Upper lobe of left lung (tissue), 6 donors: ENCODE results near the gene RHBG. TPM values are rescaled to one million over a fixed set of nuclear protein-coding genes. Genes with fewer than 3 reads are reported as not detected.

Experiments used
- ATAC-seq, 2 donors: fragments of 200-7000 bp; cut with Tn5 transposase; one replicate each; pipeline ENCODE4 v1.9.1; 2022; ENCODE audit warnings: mild to moderate bottlenecking in 2 of 2, moderate library complexity in 2 of 2; ENCODE audit not compliant: low FRiP score in 2 of 2
- DNase-seq, 2 donors: peaks; one replicate each; pipeline ENCODE4 v3.0.0-alpha.2; 2019 to 2020
- H3K27ac ChIP-seq, 4 donors: fragments of 200-600 bp; sonication (generic); one replicate each; pipeline ENCODE4 v1.5.1; 2016 to 2019
- H3K27me3 ChIP-seq, 4 donors: fragments of 200-600 bp; sonication (generic); one replicate each; pipeline ENCODE4 v1.5.1; 2017 to 2019
- H3K36me3 ChIP-seq, 4 donors: fragments of 200-600 bp; sonication (generic); one replicate each; pipeline ENCODE4 v1.5.1; 2016 to 2019
- H3K4me1 ChIP-seq, 4 donors: fragments of 200-600 bp; sonication (generic); one replicate each; pipeline ENCODE4 v1.5.1; 2018 to 2019
- H3K4me3 ChIP-seq, 4 donors: fragments of 200-600 bp; sonication (generic); one replicate each; pipeline ENCODE4 v1.5.1; 2017 to 2019; ENCODE audit warnings: mild to moderate bottlenecking in 2 of 4, moderate library complexity in 1 of 4
- H3K9me3 ChIP-seq, 4 donors: fragments of 200-600 bp; sonication (generic); one replicate each; pipeline ENCODE4 v1.5.1; 2018 to 2019
- EP300 ChIP-seq, 4 donors: sonication (generic); formaldehyde crosslinking; IDR thresholded peaks; one replicate each; pipeline ENCODE4 v1.5.1; 2017; ENCODE audit warnings: antibody characterized with exemption in 4 of 4, control low read depth in 2 of 4
- POLR2A ChIP-seq, 4 donors: fragments of 450-650 bp; IDR thresholded peaks; one replicate each; pipeline ENCODE4 v1.5.1; 2016 to 2017; ENCODE audit warnings: antibody characterized with exemption in 4 of 4, mild to moderate bottlenecking in 2 of 4
- POLR2AphosphoS5 ChIP-seq, 2 donors: sonication (generic); formaldehyde crosslinking; IDR thresholded peaks; one replicate each; pipeline ENCODE4 v1.5.1; 2017; ENCODE audit warnings: antibody characterized with exemption in 2 of 2
- WGBS, 2 donors: methylation state at CpG; one replicate each; pipeline ENCODE4 v1.1.5; 2017 to 2018; 5-methylcytosine and 5-hydroxymethylcytosine counted together
- total RNA-seq, 6 donors: library from RNA; depleted of rRNA in 4 of 6; stranded (reverse); fragments of >200 nt in 4 of 6; gene quantifications; one replicate each; pipeline versions ENCODE4 v1.1.0 to v1.2.1, GENCODE V29; 2016 to 2021
- TF ChIP-seq, protein P1 (sequence below), 6 experiments: fragments of 450-650 bp in 4 of 6; fragments of 200-600 bp in 2 of 6; sonication (generic) in 2 of 6; IDR thresholded peaks; one replicate each; pipeline ENCODE4 v1.5.1; 2016 to 2019; ENCODE audit warnings: antibody characterized with exemption in 6 of 6
- donor health status: DM: no; HTN: no; CAD: no; lungs with moderate emphysema.
- donor health status: DM: no; HTN: yes; CAD: no; lungs with severe emphysema.

RHBG gene
- total RNA-seq, 6 donors from 2014 or later = 0.24 TPM; not detected in 5

- ATAC-seq = no peak
- H3K4me3 ChIP-seq = no peak overlapping the region
- peaks cover 0 to 9% (median 6%) of the 10 kb centered on the region in 4 donors for H3K4me1 ChIP-seq
- no peak for DNase-seq
- 66 to 69% methylated on average over 8 of the region's 8 CpGs for whole genome bisulfite sequencing, 2 donors
- peaks cover 0 to 16% (median 10%) of the 10 kb centered on the region in 4 donors for H3K27me3 ChIP-seq
- no peak for TF ChIP-seq POLR2A (IDR thresholded peaks at IDR 0.05)
- TF ChIP-seq, protein P1, sequence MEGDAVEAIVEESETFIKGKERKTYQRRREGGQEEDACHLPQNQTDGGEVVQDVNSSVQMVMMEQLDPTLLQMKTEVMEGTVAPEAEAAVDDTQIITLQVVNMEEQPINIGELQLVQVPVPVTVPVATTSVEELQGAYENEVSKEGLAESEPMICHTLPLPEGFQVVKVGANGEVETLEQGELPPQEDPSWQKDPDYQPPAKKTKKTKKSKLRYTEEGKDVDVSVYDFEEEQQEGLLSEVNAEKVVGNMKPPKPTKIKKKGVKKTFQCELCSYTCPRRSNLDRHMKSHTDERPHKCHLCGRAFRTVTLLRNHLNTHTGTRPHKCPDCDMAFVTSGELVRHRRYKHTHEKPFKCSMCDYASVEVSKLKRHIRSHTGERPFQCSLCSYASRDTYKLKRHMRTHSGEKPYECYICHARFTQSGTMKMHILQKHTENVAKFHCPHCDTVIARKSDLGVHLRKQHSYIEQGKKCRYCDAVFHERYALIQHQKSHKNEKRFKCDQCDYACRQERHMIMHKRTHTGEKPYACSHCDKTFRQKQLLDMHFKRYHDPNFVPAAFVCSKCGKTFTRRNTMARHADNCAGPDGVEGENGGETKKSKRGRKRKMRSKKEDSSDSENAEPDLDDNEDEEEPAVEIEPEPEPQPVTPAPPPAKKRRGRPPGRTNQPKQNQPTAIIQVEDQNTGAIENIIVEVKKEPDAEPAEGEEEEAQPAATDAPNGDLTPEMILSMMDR (IDR thresholded peaks at IDR 0.05) = no peak
- no peak for TF ChIP-seq POLR2AphosphoS5 (IDR thresholded peaks at IDR 0.05)
- no peak for TF ChIP-seq EP300 (IDR thresholded peaks at IDR 0.05)
- no peaks in the 10 kb centered on the region for H3K9me3 ChIP-seq
- no peak overlapping the region for H3K27ac ChIP-seq
- no peaks in the 10 kb centered on the region for H3K36me3 ChIP-seq
Observed at GRCh38 chr1:156391701-156392100, 22.7 kb downstream of the RHBG start.

DNA sequence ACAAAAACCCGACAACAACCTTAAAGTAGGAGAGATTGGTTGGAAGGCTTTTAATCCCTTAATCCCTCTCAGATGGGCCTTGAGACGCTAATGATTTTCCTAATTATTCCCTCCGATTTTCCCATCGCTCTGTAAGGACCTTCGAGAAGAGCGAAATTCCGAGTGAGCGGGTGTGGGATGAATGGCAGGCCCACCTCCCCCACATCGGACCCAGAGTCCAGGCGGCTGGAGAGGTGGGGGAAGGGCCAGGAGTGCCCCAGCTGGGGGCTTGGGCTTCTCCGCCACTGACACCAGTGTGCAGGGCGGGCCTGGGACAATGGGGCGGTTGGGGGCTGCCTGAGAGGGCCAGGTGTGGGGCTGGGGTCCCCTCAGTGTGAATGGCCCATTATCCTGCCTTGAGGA, 23.4 kb downstream of the RHBG start:
- ATAC-seq (no peak), DNase-seq (no peak)
- Histone ChIP-seq H3K4me3 (no peak overlapping the region), H3K9me3 (no peaks in the 10 kb centered on the region), H3K27me3 (peaks cover 0 to 16% (median 10%) of the 10 kb centered on the region in 4 donors), H3K27ac (no peak overlapping the region), H3K4me1 (peaks cover 0 to 9% (median 6%) of the 10 kb centered on the region in 4 donors), H3K36me3 (no peaks in the 10 kb centered on the region)
- no peak for TF ChIP-seq POLR2A (IDR thresholded peaks at IDR 0.05)
- WGBS, 2 donors = 80 to 97% methylated on average over 11 to 13 of the region's 13 CpGs

DNA sequence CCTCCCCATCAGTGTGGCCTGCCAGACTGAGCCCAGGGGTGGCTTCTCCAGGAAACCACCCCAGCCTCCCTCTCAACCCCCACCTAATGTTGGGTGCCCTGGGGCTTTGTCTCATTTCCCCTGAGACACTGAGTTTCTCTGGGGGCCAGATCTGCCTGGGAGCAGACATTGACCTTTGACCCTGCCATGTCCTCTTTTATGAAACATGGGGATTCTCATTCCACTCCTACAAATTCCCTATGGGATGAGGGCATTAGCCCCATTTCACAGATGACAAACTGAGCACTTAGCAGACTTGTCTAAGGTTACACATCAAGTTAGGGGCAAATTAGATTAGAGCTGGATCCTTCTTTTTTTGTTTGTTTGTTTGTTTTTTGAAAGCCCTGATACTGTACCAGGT, 24.1 kb downstream of the RHBG start:
- Histone ChIP-seq H3K4me3 (no peak overlapping the region), H3K9me3 (no peaks in the 10 kb centered on the region), H3K27me3 (peaks cover 0 to 12% (median 7%) of the 10 kb centered on the region in 4 donors), H3K4me1 (peaks cover 0 to 6% (median 4%) of the 10 kb centered on the region in 4 donors), H3K36me3 (no peaks in the 10 kb centered on the region), H3K27ac (no peak overlapping the region)
- DNase-seq (no peak), ATAC-seq (no peak)
- TF ChIP-seq, protein P1 (IDR thresholded peaks at IDR 0.05) = no peak
- no peak for TF ChIP-seq POLR2A (IDR thresholded peaks at IDR 0.05)
- TF ChIP-seq POLR2AphosphoS5 (IDR thresholded peaks at IDR 0.05) = no peak

DNA sequence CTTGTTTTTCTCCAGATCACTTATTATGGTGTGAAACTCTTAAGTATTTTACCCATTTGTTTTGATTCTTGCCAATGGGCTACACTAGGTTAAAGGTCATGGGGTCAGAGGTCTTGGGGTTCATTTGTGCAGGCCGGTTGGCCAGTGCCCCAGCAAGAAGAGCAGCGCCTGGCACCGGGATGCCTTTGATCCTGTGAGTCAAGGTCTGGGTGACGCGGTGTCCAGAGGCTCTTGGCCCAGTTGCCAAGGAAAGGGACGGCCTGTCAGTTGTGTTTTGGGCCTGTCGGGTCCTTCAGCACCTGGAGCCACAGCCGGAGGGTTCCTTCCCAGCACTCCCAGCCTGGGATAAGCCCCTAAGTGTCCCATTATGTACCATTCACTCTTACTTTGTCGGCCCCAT, 25.1 kb downstream of the RHBG start:
- Histone ChIP-seq H3K27me3 (peaks cover 0 to 6% (median 0%) of the 10 kb centered on the region in 4 donors), H3K36me3 (no peaks in the 10 kb centered on the region), H3K27ac (no peak overlapping the region), H3K9me3 (no peaks in the 10 kb centered on the region), H3K4me1 (no peaks in the 10 kb centered on the region), H3K4me3 (no peak overlapping the region)
- TF ChIP-seq, protein P1 (IDR thresholded peaks at IDR 0.05) = no peak
- TF ChIP-seq POLR2A (IDR thresholded peaks at IDR 0.05) (no peak), POLR2AphosphoS5 (IDR thresholded peaks at IDR 0.05) (no peak), EP300 (IDR thresholded peaks at IDR 0.05) (no peak)
- 86 to 91% methylated on average over 9 of the region's 9 CpGs for WGBS, 2 donors
- ATAC-seq = no peak
- DNase-seq = no peak

DNA sequence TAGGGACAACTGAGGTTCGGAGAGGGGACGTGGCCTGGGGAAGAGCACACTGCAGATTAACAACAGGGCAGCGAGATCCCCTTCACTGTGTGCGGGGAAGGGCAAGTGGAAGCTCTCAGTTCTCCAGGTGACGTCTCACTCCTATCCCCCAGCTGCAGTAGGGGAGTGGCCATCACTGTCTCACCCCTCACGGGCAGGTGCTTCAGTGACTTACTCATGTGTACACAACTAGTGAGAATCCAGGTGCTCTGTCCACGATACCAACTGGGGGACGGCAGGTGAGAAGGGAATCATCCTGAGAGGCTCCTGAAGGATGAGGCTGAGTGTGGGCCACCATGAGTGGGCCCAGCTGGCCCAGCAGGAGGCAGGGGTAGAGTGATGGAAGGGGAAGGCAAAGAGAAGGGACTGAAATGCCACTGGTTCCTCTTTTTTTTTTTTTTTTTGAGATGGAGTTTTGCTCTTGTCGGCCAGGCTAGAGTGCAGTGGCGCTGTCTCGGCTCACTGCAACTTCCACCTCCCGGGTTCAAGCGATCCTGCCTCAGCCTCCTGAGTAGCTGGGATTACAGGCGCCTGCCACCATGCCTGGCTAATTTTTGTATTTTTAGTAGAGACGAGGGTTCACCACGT, 25.9 kb downstream of the RHBG start:
- Histone ChIP-seq H3K36me3 (no peaks in the 10 kb centered on the region), H3K27ac (no peak overlapping the region), H3K4me1 (no peaks in the 10 kb centered on the region), H3K9me3 (no peaks in the 10 kb centered on the region), H3K27me3 (peaks cover 0 to under 1% (median 0%) of the 10 kb centered on the region in 4 donors), H3K4me3 (no peak overlapping the region)
- WGBS, 2 donors = 66 to 80% methylated on average over 13 to 16 of the region's 16 CpGs
- DNase-seq = no peak
- TF ChIP-seq POLR2A (IDR thresholded peaks at IDR 0.05) = no peak
- no peak for TF ChIP-seq EP300 (IDR thresholded peaks at IDR 0.05)
- TF ChIP-seq, protein P1 (IDR thresholded peaks at IDR 0.05) = no peak
- no peak for TF ChIP-seq POLR2AphosphoS5 (IDR thresholded peaks at IDR 0.05)
- ATAC-seq = no peak
